CD4-positive, alpha-beta T cell treated with Interleukin-1 beta for 1 hour (primary cell): ENCODE measurements around the gene CHRNB4.
"Not testable (repeated sequence)": the region's sequence is repeated elsewhere in the genome, so short reads cannot be mapped to it uniquely, and the experiment has no call there.

Experiments used
- DNase-seq, 2 donors: peaks; one replicate each; pipeline ENCODE4 v3.0.0-alpha.2; 2020 to 2022

The CHRNB4 gene

GRCh38 chr15:78615151-78615589 is 25.8 kb downstream of the CHRNB4 start:
- no peak for DNase-seq

GRCh38 chr15:78614021-78614420 is 27.0 kb downstream of the CHRNB4 start:
- no peak for DNase-seq

- not testable (repeated sequence) for DNase-seq
Observed at GRCh38 chr15:78609551-78609950, 31.5 kb downstream of the CHRNB4 start.

- no peak for DNase-seq
Observed at GRCh38 chr15:78605680-78606079, 35.3 kb downstream of the CHRNB4 start.

- DNase-seq, result no peak
Observed at GRCh38 chr15:78605201-78605600, 35.8 kb downstream of the CHRNB4 start.

- DNase-seq, result no peak
Observed at GRCh38 chr15:78604420-78604819, 36.6 kb downstream of the CHRNB4 start.

- no peak for DNase-seq
Observed at GRCh38 chr15:78603467-78603866, 37.5 kb downstream of the CHRNB4 start.

GRCh38 chr15:78599189-78599588 is 41.8 kb downstream of the CHRNB4 start:
- no peak for DNase-seq

GRCh38 chr15:78598348-78598747 is 42.7 kb downstream of the CHRNB4 start:
- DNase-seq, result no peak

GRCh38 chr15:78597583-78597982 is 43.4 kb downstream of the CHRNB4 start:
- no peak for DNase-seq

GRCh38 chr15:78574944-78575343 is 66.1 kb downstream of the CHRNB4 start:
- DNase-seq, result no peak
